Effector CD8-positive, alpha-beta T cell (primary cell): Measurements from ENCODE around the gene GPR62.
"Not testable (repeated sequence)": the region's sequence is repeated elsewhere in the genome, so short reads cannot be mapped to it uniquely, and the experiment has no call there.

Experiments
- DNase-seq: peaks from one replicate; lab custom pipeline; 2025; lab: John Stamatoyannopoulos, UW
- total RNA-seq, 4 experiments: gene quantifications; one replicate each; lab custom pipeline; 2026; lab: John Stamatoyannopoulos, UW

The GPR62 gene, protein sequence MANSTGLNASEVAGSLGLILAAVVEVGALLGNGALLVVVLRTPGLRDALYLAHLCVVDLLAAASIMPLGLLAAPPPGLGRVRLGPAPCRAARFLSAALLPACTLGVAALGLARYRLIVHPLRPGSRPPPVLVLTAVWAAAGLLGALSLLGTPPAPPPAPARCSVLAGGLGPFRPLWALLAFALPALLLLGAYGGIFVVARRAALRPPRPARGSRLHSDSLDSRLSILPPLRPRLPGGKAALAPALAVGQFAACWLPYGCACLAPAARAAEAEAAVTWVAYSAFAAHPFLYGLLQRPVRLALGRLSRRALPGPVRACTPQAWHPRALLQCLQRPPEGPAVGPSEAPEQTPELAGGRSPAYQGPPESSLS
- 0 reads per million in 4 experiments for total RNA-seq

- no peak for DNase-seq
These were observed at the start of gene GPR62 for GRCh38 chr3:51955175-51955892. TSS of gene GPR62 (plus strand) at chr3:51955381. CDS start at chr3:51955653, 272 bp downstream.

- DNase-seq, result no peak
These were observed 47.2 kb upstream of the GPR62 start for GRCh38 chr3:51908026-51908425.

- DNase-seq, result no peak
These were observed 38.8 kb upstream of the GPR62 start for GRCh38 chr3:51916418-51916817.

DNA sequence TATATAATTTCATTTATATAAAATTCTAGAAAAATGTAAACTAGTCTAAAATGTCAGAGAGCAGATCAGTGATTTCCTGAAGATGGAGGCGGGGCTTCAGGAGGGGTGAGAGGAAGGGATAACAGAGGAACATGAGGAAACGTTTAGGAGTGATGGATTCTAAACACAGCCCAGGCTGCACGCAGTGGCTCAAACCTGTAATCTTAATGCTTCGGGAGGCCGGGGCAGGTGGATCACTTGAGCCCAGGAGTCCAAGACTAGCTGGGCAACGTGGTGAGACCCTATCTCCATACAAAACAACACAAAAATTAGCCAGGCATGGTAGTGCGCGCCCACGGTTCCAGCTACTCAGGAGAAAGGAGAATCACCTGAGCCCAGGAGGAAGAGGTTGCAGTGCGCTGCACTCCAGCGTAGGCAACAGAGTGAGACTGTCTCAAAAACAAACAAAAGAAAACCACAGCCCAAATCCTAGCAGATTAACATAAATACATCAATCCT, 34.1 kb upstream of the GPR62 start:
- no peak for DNase-seq

- DNase-seq, result no peak
These were observed 27.9 kb upstream of the GPR62 start for GRCh38 chr3:51927061-51927977.

DNA sequence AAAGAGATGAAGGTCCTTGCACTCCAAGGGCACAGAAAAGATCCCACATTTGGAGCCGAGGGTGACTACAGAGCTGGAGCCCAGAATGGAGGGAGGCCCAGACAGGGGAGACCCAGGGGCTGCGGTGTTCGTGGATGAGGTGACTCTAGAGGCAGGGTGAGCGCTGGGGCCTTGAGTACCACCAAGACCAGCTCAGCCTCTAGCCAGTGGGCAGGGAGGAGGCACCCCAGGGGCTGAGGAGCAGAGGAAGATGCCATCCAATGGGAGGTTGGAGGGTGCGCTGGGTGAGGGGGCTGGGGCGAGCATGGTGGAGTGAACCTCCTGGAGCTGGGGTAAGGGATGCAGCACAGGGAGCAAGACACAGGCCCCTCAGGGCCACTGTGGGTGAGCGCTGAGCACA, 26.7 kb upstream of the GPR62 start:
- no peak for DNase-seq

- DNase-seq, result not testable (repeated sequence)
These were observed 26.2 kb upstream of the GPR62 start for GRCh38 chr3:51928981-51929380.

- no peak for DNase-seq
These were observed 25.7 kb upstream of the GPR62 start for GRCh38 chr3:51929420-51930003.

DNA sequence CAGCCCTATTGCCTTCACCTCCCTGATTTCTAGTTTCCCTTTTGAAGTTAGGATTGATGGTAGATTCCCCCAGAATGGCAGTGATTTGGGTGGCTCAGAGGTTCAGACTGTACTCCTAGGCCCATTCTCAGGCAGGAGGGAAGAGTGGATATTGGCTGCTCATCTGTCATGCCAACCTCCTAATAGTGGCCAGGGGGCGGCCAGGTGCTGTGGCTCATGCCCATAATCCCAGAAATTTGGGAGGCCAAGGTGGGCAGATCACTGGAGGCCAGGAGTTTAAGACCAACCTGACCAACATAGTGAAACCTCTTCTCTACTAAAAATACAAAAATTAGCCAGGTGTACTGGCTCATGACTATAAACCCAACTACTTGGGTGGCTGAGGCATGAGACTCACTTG, 24.7 kb upstream of the GPR62 start:
- no peak for DNase-seq

DNA sequence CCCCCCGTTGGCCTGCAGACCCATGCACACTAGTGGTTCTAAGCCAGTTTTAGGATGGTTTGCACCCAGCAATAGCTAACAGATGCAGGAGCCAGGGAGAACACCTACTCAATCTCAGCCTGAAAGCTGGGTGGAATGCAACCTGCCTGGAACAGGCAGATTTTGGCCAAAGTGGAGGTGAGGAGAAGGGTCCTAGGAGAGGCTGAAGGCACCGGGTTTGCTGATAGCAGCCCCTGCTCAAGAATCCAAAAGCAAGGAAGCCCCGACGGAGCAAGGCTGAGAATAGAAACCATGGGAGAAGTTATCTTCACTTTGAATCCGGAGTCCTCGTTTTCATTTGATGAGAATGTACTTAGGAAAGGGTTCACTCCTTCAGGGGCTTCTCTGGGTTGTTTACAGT, 23.4 kb upstream of the GPR62 start:
- DNase-seq, result no peak

- DNase-seq, result no peak
These were observed 22.5 kb upstream of the GPR62 start for GRCh38 chr3:51932471-51933370.

DNA sequence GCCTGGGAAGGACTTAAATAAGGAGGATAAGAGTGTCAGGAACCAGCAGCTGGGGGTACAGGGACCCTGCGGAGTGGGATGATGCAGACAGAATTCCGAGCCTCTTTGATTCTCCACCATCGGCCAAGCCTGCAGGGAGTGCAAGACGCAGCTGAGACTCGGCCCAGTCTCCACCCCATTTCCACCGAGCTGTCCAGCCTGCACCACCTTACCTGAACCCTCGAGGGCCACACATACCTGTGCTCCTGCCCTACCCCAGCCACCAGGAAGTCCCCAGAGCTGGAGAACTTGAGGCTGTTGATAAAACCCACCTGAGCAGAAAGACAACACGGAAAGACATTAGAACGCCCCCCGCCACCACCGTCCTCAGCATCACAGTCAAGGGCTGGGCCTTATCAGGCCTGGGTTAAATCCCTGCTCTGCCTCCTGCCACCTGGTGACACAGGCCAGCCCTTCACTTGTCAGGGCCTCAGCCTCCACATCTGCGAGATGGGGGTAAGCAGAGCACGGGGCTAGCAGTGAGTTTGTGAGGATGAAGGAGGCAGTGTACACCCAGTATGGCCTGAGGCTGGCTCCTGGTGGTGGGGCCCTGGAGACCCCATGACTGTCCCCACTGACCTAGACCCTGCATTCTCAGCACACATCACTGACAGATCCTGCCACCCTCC, 21.6 kb upstream of the GPR62 start:
- DNase-seq, result no peak

DNA sequence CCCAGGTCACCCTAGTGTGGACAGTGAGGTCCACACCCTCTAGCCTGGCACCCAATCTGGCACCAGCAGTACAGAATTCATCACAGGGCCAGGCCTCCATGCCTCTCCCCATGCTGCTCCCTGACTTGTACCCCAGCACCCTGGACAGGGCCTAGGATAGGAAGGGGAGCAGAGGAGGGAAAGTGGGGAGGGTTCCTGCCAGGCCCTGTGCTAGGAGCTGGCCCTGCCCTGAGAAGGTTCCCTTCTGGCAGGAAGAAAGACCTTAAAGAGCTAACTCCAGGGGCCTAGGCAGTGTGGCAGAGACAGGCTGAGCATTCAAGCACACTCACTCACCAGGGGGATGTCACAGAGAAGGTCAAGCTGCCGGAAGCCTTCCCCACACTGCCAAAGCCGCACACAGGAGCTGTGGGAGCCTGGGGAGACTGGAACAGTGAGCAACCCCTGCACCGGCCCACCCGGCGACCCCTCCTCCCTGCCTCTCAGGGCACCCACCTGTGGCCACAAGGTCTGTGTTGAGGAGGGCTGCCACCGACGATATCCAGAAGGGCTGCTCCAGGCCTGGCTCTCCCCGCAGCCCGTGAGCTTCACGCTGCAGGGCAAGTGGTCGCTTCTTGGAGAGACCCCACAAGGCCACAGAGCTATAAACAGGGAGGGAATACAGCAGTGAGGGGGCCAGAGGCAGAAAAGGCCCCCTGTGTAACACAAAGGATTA, 20.9 kb upstream of the GPR62 start:
- DNase-seq, result no peak

GRCh38 chr3:51934991-51935885, 19.9 kb upstream of the GPR62 start:
- no peak for DNase-seq

DNA sequence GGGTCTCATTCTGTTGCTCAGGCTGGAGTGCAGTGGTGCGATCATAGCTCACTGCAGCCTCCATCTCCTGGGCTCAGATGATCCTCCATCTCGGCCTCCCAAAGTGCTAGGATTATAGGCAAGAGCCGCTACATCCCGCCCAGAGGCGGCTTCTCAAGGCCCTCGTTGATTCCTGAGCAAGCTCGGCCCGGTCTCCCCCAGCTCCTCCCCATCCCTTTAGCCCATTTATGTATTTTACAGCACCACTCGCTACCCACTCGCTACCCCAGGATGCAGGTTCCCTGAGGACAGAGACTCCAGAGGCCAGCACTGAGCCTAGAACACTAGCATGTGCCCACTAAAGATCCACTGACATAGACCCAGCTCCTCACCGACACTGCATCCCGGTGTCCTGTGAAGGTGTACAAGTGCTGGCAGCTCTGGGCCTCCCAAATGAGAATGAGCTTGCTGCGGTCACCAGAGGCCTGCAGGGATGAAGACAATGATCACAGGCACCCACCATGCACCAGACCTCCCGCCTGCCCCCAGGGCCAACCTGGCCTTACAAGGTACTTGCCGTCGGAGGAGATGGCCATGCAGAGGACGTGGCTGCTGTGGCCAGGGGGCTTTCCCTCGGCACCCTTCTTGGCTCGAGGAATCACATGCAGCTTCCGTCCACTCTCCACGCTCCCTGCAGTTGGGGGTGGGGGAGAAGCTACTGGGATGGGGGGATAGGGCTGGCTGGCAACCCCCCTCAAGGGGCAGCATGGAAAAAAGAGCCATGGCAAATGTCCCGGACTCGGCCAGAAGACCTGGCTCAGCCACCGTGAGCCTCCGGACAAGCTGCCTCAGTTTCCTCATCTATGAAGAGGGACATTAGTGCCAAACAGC, 19.1 kb upstream of the GPR62 start:
- no peak for DNase-seq

GRCh38 chr3:51937014-51937413, 18.2 kb upstream of the GPR62 start:
- DNase-seq, result no peak
